ENCODE measurements around the gene STAG1.
"Not testable (repeated sequence)": the region's sequence is repeated elsewhere in the genome, so short reads cannot be mapped to it uniquely, and the experiment has no call there.

Gene STAG1

DNA sequence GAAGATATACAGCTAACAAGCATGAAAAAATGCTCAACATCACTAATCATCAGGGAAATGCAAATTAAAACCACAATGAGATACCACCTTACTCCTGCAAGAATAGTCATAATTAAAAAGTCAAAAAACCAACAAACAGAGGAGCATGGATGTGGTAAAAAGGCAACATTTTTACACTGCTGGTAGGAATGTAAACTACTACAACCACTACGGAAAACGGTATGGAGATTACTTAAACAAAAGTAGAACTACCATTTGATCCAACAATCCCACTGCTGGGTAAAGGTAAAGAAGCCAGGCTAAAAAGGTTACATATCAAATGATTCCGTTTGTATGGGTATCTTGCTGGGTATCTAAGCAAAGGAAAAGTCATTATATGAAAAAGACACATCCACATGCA, 53.8 kb downstream of the STAG1 start:
- DNase-seq, result no peak

DNA sequence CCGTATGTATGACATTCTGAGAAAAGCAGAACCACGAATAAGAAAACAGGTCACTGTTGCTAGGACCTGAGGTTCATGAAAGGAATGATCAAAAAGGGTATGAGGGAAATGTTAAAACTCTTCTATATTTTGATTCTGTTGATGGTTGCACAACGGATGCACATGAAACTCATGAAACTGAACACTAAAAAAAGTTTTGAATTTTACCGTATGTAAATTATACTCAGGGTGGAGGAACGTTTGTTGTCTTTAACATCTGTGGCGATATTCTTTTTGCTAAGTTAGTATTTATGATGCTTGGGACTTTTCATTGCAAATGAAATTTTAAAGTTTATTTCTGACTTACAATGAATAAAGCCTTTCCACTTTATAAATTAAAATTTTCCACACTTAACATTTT, 55.4 kb downstream of the STAG1 start:
- DNase-seq, result no peak

DNA sequence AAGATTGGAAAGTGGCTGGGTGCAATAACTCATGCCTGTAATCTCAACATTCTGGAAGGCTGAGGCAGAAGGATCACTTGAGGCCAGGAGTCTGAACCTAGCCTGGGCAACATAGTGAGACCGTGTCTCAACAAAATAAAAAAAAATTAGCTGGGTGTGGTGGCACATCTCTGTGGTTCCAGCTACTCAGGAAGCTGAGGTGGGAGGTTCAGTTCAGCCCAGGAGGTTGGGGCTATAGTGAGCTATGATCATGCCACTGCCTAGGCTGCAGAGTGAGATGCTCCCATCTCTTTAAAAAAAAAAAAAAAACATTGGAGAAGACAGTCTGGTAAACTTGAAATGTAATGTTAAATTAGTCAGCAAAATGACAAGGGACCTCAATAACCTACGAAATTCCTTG, 57.9 kb downstream of the STAG1 start:
- no peak for DNase-seq

DNA sequence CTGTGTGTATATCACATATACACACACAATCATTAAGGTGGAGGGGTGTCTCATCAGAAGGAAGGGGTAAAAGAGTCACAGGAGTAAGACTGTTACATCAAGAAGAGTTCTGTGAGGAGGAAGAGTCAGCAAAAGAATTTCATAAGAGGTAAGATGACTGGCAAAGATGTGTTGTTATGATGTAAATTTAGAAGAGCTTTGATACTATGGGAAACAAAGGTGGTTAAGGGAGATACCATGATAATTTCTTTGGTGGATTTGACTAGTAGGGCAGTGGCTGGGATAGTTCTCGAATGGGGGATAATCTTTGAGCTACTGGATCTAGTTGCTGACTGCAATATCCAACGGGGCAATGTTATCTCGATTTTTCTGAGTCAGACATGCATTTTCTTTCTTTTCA, 61.6 kb downstream of the STAG1 start:
- no peak for DNase-seq

DNA sequence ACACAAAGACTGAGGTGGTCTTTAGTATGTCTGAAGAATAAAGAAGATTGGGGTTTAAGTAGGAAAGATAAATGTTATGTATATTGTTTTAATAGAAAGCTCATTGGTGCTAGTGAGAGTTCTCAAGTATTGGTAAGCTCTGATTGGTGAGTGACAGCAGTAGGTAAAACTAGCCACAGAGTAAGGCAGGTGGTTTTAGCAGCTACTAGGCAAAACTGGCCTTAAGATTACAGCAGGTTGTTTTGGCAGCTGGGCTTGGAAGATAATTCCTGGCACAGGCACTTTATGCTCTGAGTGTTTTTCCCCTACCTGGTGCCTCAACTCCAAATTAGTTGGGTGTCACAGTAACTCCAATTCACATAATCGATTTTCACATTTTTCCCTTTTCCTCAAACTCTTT, 66.3 kb downstream of the STAG1 start:
- no peak for DNase-seq

DNA sequence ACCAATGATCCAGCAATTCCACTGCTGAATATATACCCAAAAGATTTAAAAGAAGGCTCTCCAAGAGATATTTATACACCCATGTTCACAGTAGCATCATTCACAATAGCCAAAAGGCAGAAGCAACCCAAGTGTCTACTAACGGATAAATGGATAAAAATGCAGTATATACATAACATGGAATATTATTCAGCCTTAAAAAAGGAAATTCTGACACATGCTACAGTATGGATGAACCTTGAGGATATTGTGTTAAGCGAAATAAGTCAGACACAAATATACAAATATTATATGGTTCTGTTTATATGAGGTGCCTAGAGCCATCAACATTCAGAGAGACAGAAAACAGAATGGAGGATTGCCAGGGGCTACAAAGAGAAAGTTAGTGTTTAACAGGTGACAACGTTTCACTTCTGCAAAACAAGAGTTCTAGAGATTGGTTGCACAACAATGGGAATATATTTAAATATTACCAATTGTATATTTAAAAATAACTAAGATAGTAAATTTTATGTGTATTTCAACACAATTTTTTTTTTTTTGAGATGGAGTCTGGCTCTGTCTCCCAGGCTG, 69.4 kb downstream of the STAG1 start:
- DNase-seq, result no peak

DNA sequence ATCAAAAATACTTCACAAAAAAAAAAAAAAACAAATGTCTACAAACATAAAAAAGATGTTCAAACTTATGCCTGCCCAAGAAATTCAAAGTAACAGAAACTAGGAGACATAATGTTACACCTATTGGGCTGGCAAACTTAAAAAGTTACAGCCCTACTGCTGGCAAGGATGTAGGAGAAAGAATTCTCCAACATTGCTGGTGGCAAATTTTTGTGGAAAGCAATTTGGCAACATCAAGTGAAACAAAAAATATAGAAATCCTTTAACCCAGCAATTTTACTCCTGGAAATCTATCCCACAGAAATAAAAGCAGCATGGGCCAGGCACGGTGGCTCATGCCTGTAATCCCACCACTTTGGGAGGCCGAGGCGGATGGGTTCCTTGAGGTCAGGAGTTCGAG, 73.2 kb downstream of the STAG1 start:
- DNase-seq, result no peak

DNA sequence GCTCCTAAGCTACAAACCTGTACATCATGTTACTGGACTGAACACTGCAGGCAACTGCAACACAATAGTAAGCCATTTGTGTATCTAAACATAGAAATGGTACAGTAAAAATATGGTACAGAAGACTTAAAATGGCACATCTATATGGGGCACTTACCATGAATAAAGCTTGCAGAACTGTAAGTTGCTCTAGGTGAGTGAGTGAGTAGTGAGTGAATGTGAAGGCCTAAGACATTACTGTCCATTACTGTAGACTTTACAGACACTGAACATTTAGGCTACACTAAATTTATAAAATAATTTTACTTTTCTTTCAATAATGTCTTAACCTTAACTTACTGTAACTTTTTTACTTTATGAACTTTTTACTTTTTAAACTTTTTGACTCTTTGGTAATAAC, 76.2 kb downstream of the STAG1 start:
- DNase-seq, result no peak

DNA sequence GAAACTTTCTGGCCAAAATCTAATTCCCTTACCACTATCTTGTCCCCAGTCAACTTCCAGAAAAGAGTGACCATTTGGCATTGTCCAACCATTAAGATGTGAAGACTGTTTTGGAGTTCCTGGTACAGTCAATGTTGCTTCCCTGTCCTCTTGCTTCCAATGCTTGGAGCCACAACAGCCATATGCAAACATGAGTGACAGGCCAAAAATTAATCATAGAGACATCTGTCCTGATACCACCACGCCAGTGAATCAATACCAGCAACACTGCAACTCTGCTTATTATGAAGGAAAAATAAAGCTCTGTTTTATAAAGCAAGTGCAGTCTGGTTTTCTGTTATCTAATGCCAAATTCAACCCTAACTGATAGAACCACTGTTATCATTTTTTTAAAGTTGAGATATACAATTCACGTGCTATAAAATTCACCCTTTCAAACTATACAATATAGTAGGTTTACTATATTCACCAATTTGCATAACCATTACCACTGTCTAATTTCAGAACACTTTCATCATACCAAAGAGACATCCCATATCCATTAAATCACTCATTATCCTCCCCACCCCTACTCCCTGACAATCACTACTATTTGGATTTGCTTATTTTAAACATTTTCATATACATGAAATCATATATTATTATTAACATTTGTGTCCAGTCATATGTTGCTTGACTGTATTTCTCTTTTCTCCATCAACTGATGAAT, 76.9 kb downstream of the STAG1 start:
- DNase-seq, result no peak

DNA sequence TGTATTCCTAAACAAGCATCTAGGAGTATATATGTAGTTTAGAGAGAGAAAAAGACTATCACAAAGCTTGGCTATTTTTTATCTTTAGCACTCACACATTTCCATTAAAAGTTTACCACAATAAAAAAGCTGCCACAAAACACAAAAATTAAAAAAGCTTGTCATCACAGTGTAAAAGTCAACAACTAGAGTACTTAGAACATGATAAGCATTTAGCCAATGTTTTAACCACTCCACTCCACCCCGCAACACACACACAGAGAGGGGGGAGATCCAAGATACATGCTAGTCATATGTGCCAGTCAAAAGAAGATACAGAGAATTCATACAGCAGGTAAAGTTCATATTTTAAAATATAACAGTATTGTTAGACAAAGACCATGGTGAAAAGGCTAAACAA, 79.7 kb downstream of the STAG1 start:
- DNase-seq, result no peak

DNA sequence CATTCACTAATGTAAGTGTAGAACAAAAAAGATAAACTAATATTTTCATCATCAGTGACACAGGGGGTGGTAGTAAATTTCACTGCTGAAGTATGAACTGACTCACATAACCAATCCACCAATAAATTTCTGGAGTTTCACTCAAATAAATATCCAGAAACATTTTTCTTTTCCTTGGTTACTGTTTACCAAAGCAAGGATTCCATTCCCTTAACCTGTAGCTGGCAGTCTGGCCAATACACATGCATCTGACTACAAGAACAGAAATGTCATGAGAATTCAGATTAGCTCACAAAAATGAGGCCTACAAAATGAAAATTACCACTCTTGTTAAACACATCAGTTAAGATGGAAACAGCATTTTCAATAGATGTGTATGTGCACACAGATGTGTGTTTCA, 80.3 kb downstream of the STAG1 start:
- DNase-seq, result no peak

DNA sequence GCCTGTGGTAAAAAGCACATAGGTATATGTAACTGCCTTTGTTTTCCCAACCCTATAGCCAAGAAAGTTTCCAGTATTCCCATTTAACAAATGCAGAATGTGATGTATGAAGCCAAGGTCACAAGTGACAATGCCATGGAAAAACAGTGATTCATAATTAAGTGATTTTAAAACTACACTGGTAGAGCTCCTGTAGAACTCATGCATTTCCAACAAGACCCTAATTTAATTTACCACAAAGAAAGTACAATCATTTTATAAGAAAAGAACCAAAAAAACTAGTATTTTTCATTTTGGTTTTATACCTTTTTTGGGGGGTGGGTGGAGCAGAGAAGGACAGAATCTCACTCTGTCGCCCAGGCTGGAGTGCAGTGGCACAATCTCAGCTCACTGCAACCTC, 82.0 kb downstream of the STAG1 start:
- no peak for DNase-seq

DNA sequence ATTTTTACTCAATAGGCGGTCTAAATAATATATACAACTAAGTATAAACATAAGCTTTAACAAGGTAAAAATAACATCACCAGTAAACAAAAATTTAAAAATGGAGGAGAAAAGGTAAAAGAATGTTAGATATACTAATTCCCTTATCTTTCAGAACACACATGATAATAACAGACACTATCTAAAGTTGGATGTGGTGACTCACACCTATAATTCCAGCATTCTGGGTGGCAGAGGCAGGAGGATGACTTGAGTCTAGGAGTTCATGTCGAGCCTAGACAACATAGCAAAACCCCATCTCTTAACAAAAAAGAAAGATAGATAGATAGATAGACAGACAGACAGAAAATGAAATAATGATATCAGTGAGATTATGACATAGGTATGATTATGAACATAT, 85.1 kb downstream of the STAG1 start:
- DNase-seq, result no peak

DNA sequence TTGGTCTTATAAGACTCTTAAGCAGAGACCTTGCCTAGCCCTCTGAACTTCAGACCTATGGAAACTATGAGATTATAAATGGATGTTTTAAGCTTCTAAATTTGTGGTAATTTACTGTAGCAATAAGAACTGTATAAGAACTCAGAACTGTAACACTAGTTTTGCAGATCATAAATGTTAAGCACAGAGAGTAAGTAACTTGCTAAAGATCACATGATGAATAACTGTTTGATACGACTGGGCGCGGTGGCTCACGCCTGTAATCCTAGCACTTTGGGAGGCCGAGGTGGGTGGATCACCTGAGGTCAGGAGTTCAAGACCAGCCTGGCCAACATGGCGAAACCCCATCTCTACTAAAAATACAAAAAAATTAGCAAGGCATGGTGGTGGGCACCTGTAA, 85.9 kb downstream of the STAG1 start:
- not testable (repeated sequence) for DNase-seq

DNA sequence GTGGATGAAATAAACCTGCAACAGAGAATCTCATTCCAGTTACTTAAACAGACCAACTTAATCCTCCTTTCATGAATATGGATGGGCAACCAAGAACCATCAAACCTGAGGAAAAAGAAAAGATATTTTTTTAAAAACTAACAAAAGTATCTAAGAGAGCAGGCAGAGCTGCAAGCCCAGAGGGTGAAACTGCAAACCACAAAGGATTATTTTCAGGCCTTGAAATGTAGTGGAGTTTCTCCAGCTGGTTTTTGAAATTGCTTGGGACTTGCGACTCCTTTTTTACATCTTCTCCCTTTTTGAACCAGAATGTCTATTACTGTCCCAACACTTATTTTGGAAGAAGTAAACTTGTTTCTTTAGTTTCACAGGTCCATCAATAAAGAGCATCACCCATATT, 87.4 kb downstream of the STAG1 start:
- no peak for DNase-seq

DNA sequence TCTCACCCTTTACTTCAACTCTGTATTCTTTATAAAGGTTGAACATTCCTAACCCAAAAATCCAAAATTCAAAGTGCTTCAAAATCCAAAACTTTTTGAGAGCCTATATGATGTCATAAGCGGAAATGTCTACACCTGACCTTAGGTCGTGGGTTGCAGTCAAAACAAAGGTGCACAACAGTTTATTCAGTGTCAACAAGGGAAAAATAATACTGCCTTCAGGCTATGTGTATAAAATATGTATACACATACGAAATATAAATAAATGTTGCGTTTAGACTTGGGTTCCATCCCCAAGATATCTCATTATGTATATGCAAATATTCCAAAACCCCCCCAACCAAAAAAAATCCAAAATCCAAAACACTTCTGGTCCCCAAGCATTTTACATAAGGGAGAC, 90.9 kb downstream of the STAG1 start:
- no peak for DNase-seq

DNA sequence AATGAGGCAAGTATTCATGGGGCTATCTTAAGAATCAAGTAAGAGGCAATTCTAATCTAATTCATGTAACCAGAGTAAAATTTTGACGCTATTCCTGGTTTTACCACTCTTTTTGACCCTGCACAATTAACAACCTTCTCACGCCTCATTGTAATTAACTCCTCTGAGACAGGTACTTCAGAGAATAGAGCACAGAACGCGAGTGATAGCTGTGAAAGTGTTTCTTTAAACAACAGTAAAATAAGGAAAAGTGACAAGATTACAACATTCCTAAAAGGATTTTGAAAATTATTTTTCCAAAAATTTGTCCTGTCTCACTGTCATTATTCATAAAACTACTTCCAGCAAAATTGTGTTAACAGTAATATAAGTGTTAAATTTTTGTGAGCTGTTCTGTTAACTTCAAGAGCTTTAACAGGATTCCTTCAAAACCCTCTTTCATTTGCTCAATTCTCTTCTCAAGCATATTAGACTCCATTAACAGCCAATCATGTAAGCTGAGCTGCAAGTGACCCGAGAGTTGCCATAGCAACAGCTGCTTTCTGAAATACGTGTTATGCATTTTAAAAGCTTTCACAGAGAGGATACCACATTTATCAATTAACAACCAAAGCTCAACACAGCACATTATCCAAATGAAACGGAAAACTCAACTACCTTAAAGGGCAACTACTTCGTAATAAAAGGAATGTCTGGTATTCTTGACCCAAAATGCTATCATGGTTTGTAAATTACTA, 93.1 kb downstream of the STAG1 start:
- peak in 1 of 2 experiments; percentile 19 for DNase-seq

DNA sequence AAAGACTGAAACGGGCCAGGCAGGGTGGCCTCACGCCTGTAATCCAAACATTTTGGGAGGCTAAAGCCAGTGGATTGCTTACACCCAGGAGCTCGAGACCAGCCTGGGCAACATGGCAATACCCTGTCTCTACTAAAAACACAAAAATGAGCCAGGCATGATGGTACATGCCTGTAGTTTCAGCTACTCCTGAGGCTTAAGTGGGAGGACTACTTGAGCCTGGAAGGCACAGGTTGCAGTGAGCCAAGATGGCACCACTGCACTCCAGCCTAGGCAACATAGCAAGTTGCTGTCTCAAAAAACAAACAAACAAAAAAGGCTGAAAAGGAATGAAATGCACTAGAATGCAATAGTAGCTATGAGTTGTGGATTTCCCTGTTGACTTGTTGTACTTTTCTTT, 94.7 kb downstream of the STAG1 start:
- DNase-seq, result no peak

DNA sequence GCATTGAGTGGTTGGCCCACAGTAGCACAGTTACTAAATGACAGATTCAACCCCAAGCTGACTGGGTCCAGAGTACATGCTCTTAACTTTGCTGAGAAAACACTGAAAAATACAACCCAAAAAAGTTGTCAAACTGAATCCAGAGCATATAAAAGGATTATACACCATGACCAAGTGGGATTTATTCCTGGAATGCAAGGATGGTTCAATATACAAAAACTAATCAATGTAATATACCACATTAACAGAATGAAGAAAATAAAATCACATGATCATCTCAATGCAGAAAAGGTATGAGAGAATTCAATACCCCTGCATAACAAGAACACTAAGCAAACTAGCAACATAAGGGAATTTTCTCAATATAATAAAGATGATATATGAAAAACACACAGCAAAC, 98.5 kb downstream of the STAG1 start:
- no peak for DNase-seq

DNA sequence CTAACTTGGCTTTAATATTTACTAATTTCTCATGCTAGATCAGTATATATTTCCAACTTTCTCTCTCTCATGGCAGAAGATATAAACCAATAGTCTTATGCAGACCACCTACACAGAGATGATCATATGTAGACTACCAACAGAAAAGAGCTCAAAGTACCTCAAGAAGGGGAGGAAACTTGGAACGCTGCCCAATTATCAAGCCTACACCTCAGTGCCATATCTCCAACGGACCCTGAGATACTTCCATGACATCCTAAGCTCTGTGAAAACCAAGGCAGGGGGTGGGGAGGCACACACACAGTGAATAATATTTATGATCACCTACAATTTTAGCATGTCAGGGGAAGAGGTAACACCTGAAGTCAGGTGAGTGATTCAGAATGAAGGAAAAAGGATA, 100.6 kb downstream of the STAG1 start:
- DNase-seq, result no peak

DNA sequence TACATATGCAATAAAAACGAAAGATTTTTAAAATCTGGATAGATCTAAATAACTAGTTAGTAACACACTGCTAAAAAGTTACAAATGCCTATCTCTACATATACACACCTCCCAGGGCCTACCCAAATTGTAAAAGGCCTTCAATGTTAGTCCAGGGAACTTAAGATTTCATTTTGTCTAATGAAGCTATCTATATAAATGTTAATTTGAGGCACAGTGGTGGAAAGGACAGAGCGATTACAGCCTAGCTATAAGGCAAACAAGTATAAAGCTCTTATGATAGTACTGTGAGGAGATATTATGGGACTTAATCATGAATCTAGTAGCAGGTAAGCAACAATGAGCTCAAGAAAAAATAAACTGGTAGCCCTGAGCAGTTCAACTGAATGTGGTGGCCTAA, 101.7 kb downstream of the STAG1 start:
- DNase-seq, result no peak

DNA sequence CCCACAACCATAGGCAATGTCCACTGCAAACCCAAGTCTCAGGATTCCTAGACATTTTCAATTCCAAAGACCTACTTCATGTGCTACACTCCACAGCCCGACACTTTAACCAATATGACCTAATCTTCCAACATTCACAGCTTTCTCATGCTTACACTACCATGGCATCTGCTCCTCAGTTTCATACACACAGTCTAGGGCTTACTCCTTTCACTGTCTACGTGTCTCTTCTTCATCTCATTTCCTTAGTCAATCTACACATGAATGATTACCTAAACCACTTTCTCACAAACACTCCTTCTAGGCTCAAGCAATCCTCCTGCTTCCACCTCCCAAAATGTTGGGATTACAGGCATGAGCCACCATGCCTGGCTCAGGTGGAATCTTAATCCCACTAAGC, 106.3 kb downstream of the STAG1 start:
- no peak for DNase-seq

DNA sequence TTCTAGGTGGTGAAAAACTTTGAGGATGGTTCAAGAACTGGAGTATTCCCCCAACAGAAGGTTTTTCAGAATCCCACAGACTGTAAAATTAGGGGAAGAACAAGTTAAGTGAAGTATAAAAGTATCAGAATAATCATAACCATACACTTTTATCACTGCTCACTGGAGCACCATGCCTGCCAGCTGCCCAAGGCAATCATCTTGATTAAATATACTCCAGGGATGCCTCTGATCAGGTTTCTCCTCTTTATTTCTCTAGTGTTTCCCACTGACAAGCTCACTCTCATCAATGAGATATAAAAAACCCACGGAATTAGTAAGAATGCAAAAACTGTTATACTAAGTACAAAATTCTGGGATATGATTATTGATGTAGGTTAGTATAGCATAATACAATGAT, 108.0 kb downstream of the STAG1 start:
- DNase-seq, result no peak

DNA sequence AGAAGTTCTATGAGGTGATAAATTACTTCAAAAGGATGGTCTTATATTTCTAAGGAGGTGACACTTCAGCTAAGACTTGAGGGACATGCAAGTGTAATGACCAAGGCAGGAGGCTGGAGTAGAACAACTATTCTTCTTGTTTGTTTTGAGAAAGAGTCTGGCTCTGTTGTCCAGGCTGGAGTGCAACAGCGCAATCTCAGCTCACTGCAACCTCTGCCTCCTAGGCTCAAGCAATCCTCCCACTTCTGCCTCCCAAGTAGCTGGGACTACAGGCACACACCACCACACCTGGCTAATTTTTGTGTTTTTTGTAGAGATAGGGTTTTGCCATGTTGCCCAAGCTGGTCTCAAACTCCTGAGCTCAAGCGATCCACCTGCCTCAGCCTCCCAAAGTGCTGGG, 108.8 kb downstream of the STAG1 start:
- not testable (repeated sequence) for DNase-seq

DNA sequence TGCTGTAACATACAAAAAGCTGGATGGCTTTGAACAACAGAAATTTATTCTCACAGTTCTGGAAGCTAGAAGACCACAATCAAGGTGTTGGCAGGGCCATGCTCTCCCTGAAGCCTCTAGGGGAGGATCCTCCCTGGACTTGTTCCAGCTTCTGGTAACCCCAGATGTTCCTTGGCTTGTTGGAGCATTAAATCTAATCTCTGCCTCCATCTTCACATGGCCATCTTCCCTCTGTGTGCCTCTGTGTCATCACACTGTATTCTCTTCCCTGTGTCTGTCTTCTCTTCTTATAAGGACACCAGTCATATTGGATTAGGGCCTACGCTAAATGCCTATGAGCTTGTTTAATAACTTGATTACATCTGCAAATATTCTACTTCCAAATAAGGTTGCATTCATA, 109.5 kb downstream of the STAG1 start:
- DNase-seq, result no peak

All from SW 1271 (cell line).